A673 (cell line): ENCODE measurements around the gene ZPR1. TPM values are rescaled to one million over a fixed set of nuclear protein-coding genes. Genes with fewer than 3 reads are reported as not detected.
"Not testable (repeated sequence)": the region's sequence is repeated elsewhere in the genome, so short reads cannot be mapped to it uniquely, and the experiment has no call there.

Source experiments
- BruUV-seq: library from RNA; stranded (reverse); fragments of 400-500 nt; replicated peaks from 2 replicates; lab custom pipeline; 2021; lab: Mats Ljungman, UMichigan
- CTCF ChIA-PET: fragments of 300-600 bp; sonication (Branson Sonifier 250); formaldehyde crosslinking; loops from one replicate; lab custom pipeline; 2022; ENCODE audit warnings: antibody characterized with exemption; lab: Charles Lee
- POLR2A ChIA-PET: fragments of 300-600 bp; sonication (Branson Sonifier 250); formaldehyde crosslinking; loops from one replicate; lab custom pipeline; 2022; ENCODE audit warnings: antibody characterized with exemption; ENCODE audit not compliant: low non-redundant PET; lab: Charles Lee
- DNase-seq: peaks from one replicate; pipeline ENCODE4 v3.0.0-alpha.2; 2015; ENCODE audit warnings: low spot score
- H3K27ac ChIP-seq: fragments of 200-600 bp; sonication (generic); 2 replicates; pipeline ENCODE4 v1.5.1; 2016; ENCODE audit warnings: mixed run types, low read depth, mild to moderate bottlenecking, mixed read lengths, antibody characterized with exemption, low read length; ENCODE audit not compliant: poor library complexity, severe bottlenecking
- H3K27me3 ChIP-seq: fragments of 200-600 bp; sonication (generic); replicated peaks from 2 replicates; pipeline ENCODE4 v1.6.1; 2017; ENCODE audit warnings: mixed run types, low read depth, mild to moderate bottlenecking, mixed read lengths, antibody characterized with exemption, low read length; ENCODE audit not compliant: insufficient read depth, poor library complexity
- H3K36me3 ChIP-seq: fragments of 200-600 bp; sonication (generic); 2 replicates; pipeline ENCODE4 v1.6.1; 2016; ENCODE audit warnings: mixed run types, mild to moderate bottlenecking, mixed read lengths, antibody characterized with exemption, low read length; ENCODE audit not compliant: insufficient read depth, poor library complexity, severe bottlenecking
- H3K4me1 ChIP-seq: fragments of 200-600 bp; sonication (generic); 2 replicates; pipeline ENCODE4 v1.6.1; 2017; ENCODE audit warnings: mixed run types, mild to moderate bottlenecking, mixed read lengths, antibody characterized with exemption, low read length; ENCODE audit not compliant: insufficient read depth, poor library complexity, severe bottlenecking
- H3K4me3 ChIP-seq: fragments of 200-600 bp; sonication (generic); 2 replicates; pipeline ENCODE4 v1.5.1; 2016; ENCODE audit warnings: low read depth, mixed run types, mild to moderate bottlenecking, mixed read lengths, low read length; ENCODE audit not compliant: poor library complexity, severe bottlenecking
- H3K9me3 ChIP-seq: fragments of 200-600 bp; sonication (generic); 2 replicates; pipeline ENCODE4 v1.6.1; 2016; ENCODE audit warnings: mixed run types, low read depth, mild to moderate bottlenecking, mixed read lengths, antibody characterized with exemption, low read length; ENCODE audit not compliant: poor library complexity, severe bottlenecking
- CTCF ChIP-seq: fragments of 300-800, 200-600 bp; sonication (generic); conservative IDR thresholded peaks from 2 replicates; pipeline ENCODE4 v1.5.1; 2017; ENCODE audit warnings: low read depth, mild to moderate bottlenecking, antibody characterized with exemption, low read length, moderate library complexity, mixed read lengths
- EZH2 ChIP-seq: fragments of 200-600 bp; sonication (generic); IDR thresholded peaks from 2 replicates; pipeline ENCODE4 v1.6.1; 2017; ENCODE audit warnings: borderline replicate concordance, low read depth, mild to moderate bottlenecking, mixed read lengths, antibody characterized with exemption, low read length; ENCODE audit not compliant: poor library complexity, severe bottlenecking
- intact Hi-C: fragments of 100-400 bp; cut with micrococcal nuclease; formaldehyde crosslinking; loops from one replicate; pipeline ENCODE4 v1.10.0; 2022; ENCODE audit not compliant: unreplicated experiment
- total RNA-seq: library from RNA; stranded (reverse); gene quantifications from 2 replicates; pipeline ENCODE4 v1.2.3, GENCODE V29; 2021

Gene ZPR1
- total RNA-seq, 1 experiment from 2014 or later = 109 TPM

GRCh38 chr11:116835042-116835772, 47.4 kb upstream of the ZPR1 start:
- Histone ChIP-seq H3K27me3 (no peaks in the 10 kb centered on the region), H3K36me3 (no peaks in the 10 kb centered on the region), H3K4me1 (peaks cover 6% of the 10 kb centered on the region), H3K9me3 (no peaks in the 10 kb centered on the region), H3K27ac (peak overlapping the region; percentile 5), H3K4me3 (peak overlapping the region; percentile 42)
- DNase-seq = no peak
- no TSS peak for BruUV-seq
- TF ChIP-seq EZH2 (no peak), CTCF (no peak)
- CTCF ChIA-PET = interaction anchor here (0.7 to 1.6 kb wide), 10 partner anchors 13 to 392 kb away, joined by 3 to 56 read pairs (median 4); partner anchors contain the start of genes APOA5, PAFAH1B2 and ZPR1
- POLR2A ChIA-PET = interaction anchor here (0.5 to 0.7 kb wide), 3 partner anchors 304 to 493 kb away, joined by 3 to 7 read pairs (median 3); partner anchors contain the start of gene CEP164
- intact Hi-C loops = no loop called here

GRCh38 chr11:116834535-116835041, 46.8 kb upstream of the ZPR1 start:
- DNase-seq, H3K4me3 ChIP-seq, intact Hi-C loops, H3K4me1 ChIP-seq, H3K27ac ChIP-seq, BruUV-seq, H3K9me3 ChIP-seq, H3K36me3 ChIP-seq, H3K27me3 ChIP-seq: not testable (repeated sequence)
- ChIA-PET CTCF (interaction anchor here (0.6 kb wide), 1 partner anchor 10 kb away, joined by 4 read pairs; no protein-coding TSS in a partner anchor), POLR2A (interaction anchor here (0.6 kb wide), 1 partner anchor 36 kb away, joined by 3 read pairs; no protein-coding TSS in a partner anchor)

GRCh38 chr11:116833816-116834534, 46.2 kb upstream of the ZPR1 start:
- DNase-seq = no peak
- ChIA-PET POLR2A (interaction anchor here (0.6 kb wide), 1 partner anchor 35 kb away, joined by 3 read pairs; no protein-coding TSS in a partner anchor), CTCF (interaction anchor here (0.6 kb wide), 1 partner anchor 9 kb away, joined by 4 read pairs; no protein-coding TSS in a partner anchor)
- H3K4me3 ChIP-seq = no peak overlapping the region
- intact Hi-C loops = no loop called here
- no peak for TF ChIP-seq CTCF
- no peak for TF ChIP-seq EZH2
- no peaks in the 10 kb centered on the region for H3K27me3 ChIP-seq
- BruUV-seq = no TSS peak
- H3K4me1 ChIP-seq = peaks cover 12% of the 10 kb centered on the region
- no peaks in the 10 kb centered on the region for H3K36me3 ChIP-seq
- no peaks in the 10 kb centered on the region for H3K9me3 ChIP-seq
- no peak overlapping the region for H3K27ac ChIP-seq
